PC-9 (cell line): ENCODE results near the gene ARL4A. TPM values are rescaled to one million over a fixed set of nuclear protein-coding genes. Genes with fewer than 3 reads are reported as not detected.
"Not testable (repeated sequence)": the region's sequence is repeated elsewhere in the genome, so short reads cannot be mapped to it uniquely, and the experiment has no call there.

Source experiments
- BruUV-seq: library from RNA; stranded (reverse); fragments of 400-500 nt; replicated peaks from 2 replicates; lab custom pipeline; 2021; lab: Mats Ljungman, UMichigan
- CTCF ChIA-PET: fragments of 300-600 bp; sonication (Branson Sonifier 250); formaldehyde crosslinking; loops from one replicate; lab custom pipeline; 2022; ENCODE audit warnings: antibody characterized with exemption; lab: Charles Lee
- POLR2A ChIA-PET: fragments of 300-600 bp; sonication (Branson Sonifier 250); formaldehyde crosslinking; loops from one replicate; lab custom pipeline; 2022; ENCODE audit warnings: antibody characterized with exemption; ENCODE audit not compliant: unreplicated experiment; lab: Charles Lee
- DNase-seq, 2 experiments: peaks; one replicate each; pipeline versions ENCODE4 v3.0.0 to v3.0.0-alpha.2; 2015 to 2022; ENCODE audit warnings: mixed read lengths in 1 of 2
- H2AFZ ChIP-seq: fragments of 200-600 bp; sonication (generic); 2 replicates; pipeline ENCODE4 v1.8.1; 2017; ENCODE audit warnings: antibody characterized with exemption
- H3F3A ChIP-seq: fragments of 200-600 bp; sonication (generic); 2 replicates; pipeline ENCODE4 v1.8.1; 2017; ENCODE audit warnings: antibody characterized with exemption, mild to moderate bottlenecking, low read depth; ENCODE audit not compliant: insufficient read depth
- H3K27ac ChIP-seq: fragments of 200-600 bp; sonication (generic); 2 replicates; pipeline ENCODE4 v1.6.1; 2016; ENCODE audit warnings: mixed run types
- H3K27me3 ChIP-seq: fragments of 200-600 bp; sonication (generic); 2 replicates; pipeline ENCODE4 v1.6.1; 2016; ENCODE audit warnings: low read depth, mixed run types; ENCODE audit not compliant: insufficient read depth
- H3K36me3 ChIP-seq: fragments of 200-600 bp; sonication (generic); 2 replicates; pipeline ENCODE4 v1.6.1; 2016; ENCODE audit warnings: low read depth, mixed run types
- H3K4me1 ChIP-seq: fragments of 200-600 bp; sonication (generic); replicated peaks from 2 replicates; pipeline ENCODE4 v1.6.1; 2016; ENCODE audit warnings: mixed run types; ENCODE audit not compliant: insufficient read depth
- H3K4me2 ChIP-seq: fragments of 200-600 bp; sonication (generic); 2 replicates; pipeline ENCODE4 v1.6.1; 2017; ENCODE audit warnings: mixed run types
- H3K4me3 ChIP-seq: fragments of 200-600 bp; sonication (generic); 2 replicates; pipeline ENCODE4 v1.6.1; 2016; ENCODE audit warnings: mixed run types
- H3K79me2 ChIP-seq: fragments of 200-600 bp; sonication (generic); 2 replicates; pipeline ENCODE4 v1.6.1; 2017; ENCODE audit warnings: low read depth, mixed run types
- H3K9me2 ChIP-seq: fragments of 200-600 bp; sonication (generic); 2 replicates; pipeline ENCODE4 v1.8.1; 2017; ENCODE audit warnings: mild to moderate bottlenecking; ENCODE audit not compliant: insufficient read depth
- H3K9me3 ChIP-seq: fragments of 200-600 bp; sonication (generic); 2 replicates; pipeline ENCODE4 v1.8.1; 2016; ENCODE audit warnings: low read depth; ENCODE audit not compliant: insufficient read depth
- H4K20me1 ChIP-seq: fragments of 200-600 bp; sonication (generic); 2 replicates; pipeline ENCODE4 v1.8.1; 2017; ENCODE audit not compliant: insufficient read depth
- CTCF ChIP-seq: fragments of 200-600 bp; sonication (generic); conservative IDR thresholded peaks from 2 replicates; pipeline ENCODE4 v1.6.1; 2017; ENCODE audit warnings: mixed run types, antibody characterized with exemption, mild to moderate bottlenecking, moderate library complexity
- EZH2 ChIP-seq: fragments of 200-600 bp; sonication (generic); IDR thresholded peaks from 2 replicates; pipeline ENCODE4 v1.8.0; 2017; ENCODE audit warnings: antibody characterized with exemption, low read depth
- intact Hi-C: fragments of 100-400 bp; cut with micrococcal nuclease; formaldehyde crosslinking; loops from one replicate; pipeline ENCODE4 v1.10.0; 2022; ENCODE audit not compliant: unreplicated experiment
- total RNA-seq: library from RNA; stranded (reverse); gene quantifications from 2 replicates; pipeline ENCODE4 v1.2.3, GENCODE V29; 2021

ARL4A gene
- total RNA-seq, 1 experiment from 2014 or later = 17.9 TPM

GRCh38 chr7:12690041-12690878 lies 2.8 kb downstream of the ARL4A start:
- no peak for DNase-seq
- H3K4me1 ChIP-seq = peaks cover 21% of the 10 kb centered on the region
- CTCF ChIA-PET = interaction anchor here (0.6 to 0.7 kb wide), 4 partner anchors 26 to 672 kb away, joined by 3 to 6 read pairs (median 5); no protein-coding TSS in a partner anchor
- intact Hi-C loops = loop anchor here (5.0 kb wide), 1 partner anchor 47 kb away; no protein-coding TSS in a partner anchor
- H2AFZ ChIP-seq = no peak overlapping the region
- POLR2A ChIA-PET = no interaction called here
- H3K4me2 ChIP-seq = no peak overlapping the region
- no TSS peak for BruUV-seq
- H4K20me1 ChIP-seq = no peaks in the 10 kb centered on the region; the same call in 1 of the 2 replicates
- no peaks in the 10 kb centered on the region for H3K27me3 ChIP-seq
- TF ChIP-seq EZH2 (no peak), CTCF (no peak)
- H3K79me2 ChIP-seq = peaks cover 17% of the 10 kb centered on the region
- no peak overlapping the region for H3K27ac ChIP-seq
- H3K36me3 ChIP-seq = no peaks in the 10 kb centered on the region
- peaks cover 14% of the 10 kb centered on the region for H3F3A ChIP-seq
- H3K9me2 ChIP-seq = no peaks in the 10 kb centered on the region
- H3K4me3 ChIP-seq = no peak overlapping the region
- H3K9me3 ChIP-seq = no peaks in the 10 kb centered on the region

GRCh38 chr7:12691388-12691787 lies 4.0 kb downstream of the ARL4A start:
- BruUV-seq, CTCF ChIA-PET, POLR2A ChIA-PET: not testable (repeated sequence)

DNA sequence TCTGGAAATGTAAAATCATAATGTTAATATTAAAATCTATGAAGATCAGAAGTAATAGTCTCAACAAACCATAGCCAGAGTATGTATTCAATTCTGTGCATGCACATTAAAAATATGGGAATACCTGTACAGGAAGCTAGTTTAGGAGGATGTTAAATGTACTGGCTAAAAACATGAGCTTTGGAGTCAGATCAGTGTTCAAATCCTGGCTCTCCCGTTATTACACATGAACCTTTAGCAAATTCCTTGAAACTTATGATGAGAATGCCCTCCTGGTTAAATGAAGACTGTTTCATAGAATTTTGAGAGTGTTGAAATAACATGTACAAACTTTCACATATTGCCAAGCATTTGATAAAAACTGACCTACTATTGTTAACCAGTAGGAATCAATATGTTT lies 4.6 kb downstream of the ARL4A start:
- H3K27me3 ChIP-seq = no peaks in the 10 kb centered on the region
- no TSS peak for BruUV-seq
- no peak for DNase-seq
- CTCF ChIA-PET = interaction anchor here (0.7 kb wide), 1 partner anchor 276 kb away, joined by 4 read pairs; no protein-coding TSS in a partner anchor
- H3K4me2 ChIP-seq = no peak overlapping the region
- peaks cover 17% of the 10 kb centered on the region for H3K79me2 ChIP-seq
- H3K4me1 ChIP-seq = peaks cover 19% of the 10 kb centered on the region
- no peak overlapping the region for H2AFZ ChIP-seq
- TF ChIP-seq CTCF (no peak), EZH2 (no peak)
- H4K20me1 ChIP-seq = no peaks in the 10 kb centered on the region; the same call in 1 of the 2 replicates
- intact Hi-C loops = loop anchor here (5.0 kb wide), 1 partner anchor 45 kb away; no protein-coding TSS in a partner anchor
- no peaks in the 10 kb centered on the region for H3K9me3 ChIP-seq
- no peaks in the 10 kb centered on the region for H3K36me3 ChIP-seq
- no peaks in the 10 kb centered on the region for H3K9me2 ChIP-seq
- peaks cover under 1% of the 10 kb centered on the region; the same call in 1 of the 2 replicates for H3F3A ChIP-seq
- H3K27ac ChIP-seq = no peak overlapping the region
- no peak overlapping the region for H3K4me3 ChIP-seq
- POLR2A ChIA-PET = interaction anchor here (0.5 kb wide), 1 partner anchor 49 kb away, joined by 3 read pairs; no protein-coding TSS in a partner anchor

More at GRCh38 chr7:12691388-12691787, 4.0 kb downstream of the ARL4A start:
- intact Hi-C loops = loop anchor here (5.0 kb wide), 1 partner anchor 46 kb away; no protein-coding TSS in a partner anchor
- not testable (repeated sequence) for H3K36me3 ChIP-seq, H3K4me3 ChIP-seq, H3K9me3 ChIP-seq, H3K9me2 ChIP-seq, H2AFZ ChIP-seq, H3K4me2 ChIP-seq, H3F3A ChIP-seq, H3K27me3 ChIP-seq, H4K20me1 ChIP-seq, DNase-seq, H3K27ac ChIP-seq
- Histone ChIP-seq H3K79me2 (peaks cover 17% of the 10 kb centered on the region), H3K4me1 (peaks cover 19% of the 10 kb centered on the region)
